DMS 273 (cell line): Measurements from ENCODE around the gene ESRRB.

Experiments used
- DNase-seq: peaks from one replicate; lab custom pipeline; 2025; ENCODE audit not compliant: unreplicated experiment; lab: John Stamatoyannopoulos, UW

The ESRRB gene

GRCh38 chr14:76351941-76352340 lies 24.0 kb upstream of the ESRRB start:
- DNase-seq, result no peak

- DNase-seq, result peak; percentile 91
These were observed 23.2 kb upstream of the ESRRB start for GRCh38 chr14:76352639-76353281.

- no peak for DNase-seq
These were observed 21.6 kb upstream of the ESRRB start for GRCh38 chr14:76354310-76354709.

GRCh38 chr14:76355771-76356170 lies 20.2 kb upstream of the ESRRB start:
- no peak for DNase-seq

- DNase-seq, result no peak
These were observed 4.9 kb upstream of the ESRRB start for GRCh38 chr14:76371066-76371465.

GRCh38 chr14:76373456-76373855 lies 2.5 kb upstream of the ESRRB start:
- DNase-seq, result no peak

GRCh38 chr14:76375484-76375883 lies 453 bp upstream of the ESRRB start:
- DNase-seq, result peak; percentile 20

GRCh38 chr14:76376409-76376877 lies 506 bp downstream of the ESRRB start:
- DNase-seq, result no peak

- DNase-seq, result peak; percentile 69
These were observed 1.2 kb downstream of the ESRRB start for GRCh38 chr14:76376878-76377734.

GRCh38 chr14:76377735-76378074 lies 1.8 kb downstream of the ESRRB start:
- no peak for DNase-seq

GRCh38 chr14:76380991-76381390 lies 5.1 kb downstream of the ESRRB start:
- no peak for DNase-seq

- DNase-seq, result no peak
These were observed 6.0 kb downstream of the ESRRB start for GRCh38 chr14:76381817-76382494.

GRCh38 chr14:76382495-76382832 lies 6.5 kb downstream of the ESRRB start:
- DNase-seq, result no peak

- no peak for DNase-seq
These were observed 9.5 kb downstream of the ESRRB start for GRCh38 chr14:76385435-76385834.

- DNase-seq, result peak; percentile 88
These were observed 11.2 kb downstream of the ESRRB start for GRCh38 chr14:76386944-76387782.

GRCh38 chr14:76389841-76390240 lies 13.9 kb downstream of the ESRRB start:
- DNase-seq, result no peak

- no peak for DNase-seq
These were observed 14.7 kb downstream of the ESRRB start for GRCh38 chr14:76390621-76391020.

- no peak for DNase-seq
These were observed 16.2 kb downstream of the ESRRB start for GRCh38 chr14:76391981-76392690.

GRCh38 chr14:76394569-76394968 lies 18.6 kb downstream of the ESRRB start:
- DNase-seq, result no peak

- DNase-seq, result no peak
These were observed 19.2 kb downstream of the ESRRB start for GRCh38 chr14:76395161-76395560.
